Measurements from ENCODE around the gene THUMPD2. TPM values are rescaled to one million over a fixed set of nuclear protein-coding genes. Genes with fewer than 3 reads are reported as not detected.

Gene THUMPD2
- total RNA-seq, 4 donors from 2014 or later: 4.6 to 11.2 (median 8.6) TPM

- no peak overlapping the region for H3K27ac ChIP-seq
- TF ChIP-seq POLR2A (IDR thresholded peaks at IDR 0.05) (no peak), CTCF (IDR thresholded peaks at IDR 0.05 in 4 of 5, conservative IDR thresholded peaks at IDR 0.05 in 1 of 5) (no peak)
These were observed 89.7 kb downstream of the THUMPD2 start for GRCh38 chr2:39689272-39689841.

GRCh38 chr2:39688181-39688580 is 90.9 kb downstream of the THUMPD2 start:
- TF ChIP-seq CTCF (IDR thresholded peaks at IDR 0.05 in 4 of 5, conservative IDR thresholded peaks at IDR 0.05 in 1 of 5) (no peak), POLR2A (IDR thresholded peaks at IDR 0.05) (no peak)

More at GRCh38 chr2:39689272-39689841, 89.7 kb downstream of the THUMPD2 start:
- intact Hi-C loops (cut with DNase I; ENCODE audit: low total_unique reads) (no loop called here), in situ Hi-C loops (cut with MboI; ENCODE audit: low sequenced_read_pairs in 4 of 4) (no loop called here)
- H3K4me3 ChIP-seq: no peak overlapping the region
- no peaks in the 10 kb centered on the region for H3K9me3 ChIP-seq
- ATAC-seq (no peak), DNase-seq (no peak)
- no peaks in the 10 kb centered on the region for H3K27me3 ChIP-seq
- H3K36me3 ChIP-seq: no peaks in the 10 kb centered on the region
- H3K4me1 ChIP-seq: peaks cover 0 to 9% of the 10 kb centered on the region in 2 donors

GRCh38 chr2:39686456-39686855 is 92.6 kb downstream of the THUMPD2 start:
- ATAC-seq: no peak
- DNase-seq: no peak
- Histone ChIP-seq H3K27ac (no peak overlapping the region), H3K4me3 (no peak overlapping the region), H3K27me3 (no peaks in the 10 kb centered on the region), H3K36me3 (no peaks in the 10 kb centered on the region), H3K4me1 (peaks cover 0 to 9% of the 10 kb centered on the region in 2 donors), H3K9me3 (no peaks in the 10 kb centered on the region)
- intact Hi-C loops (cut with DNase I; ENCODE audit: low total_unique reads): no loop called here
- TF ChIP-seq CTCF (IDR thresholded peaks at IDR 0.05 in 4 of 5, conservative IDR thresholded peaks at IDR 0.05 in 1 of 5) (no peak), POLR2A (IDR thresholded peaks at IDR 0.05) (no peak)
- in situ Hi-C loops (cut with MboI; ENCODE audit: low sequenced_read_pairs in 4 of 4): no loop called here

More at GRCh38 chr2:39688181-39688580, 90.9 kb downstream of the THUMPD2 start:
- Histone ChIP-seq H3K4me1 (peaks cover 0 to 9% of the 10 kb centered on the region in 2 donors), H3K27ac (no peak overlapping the region), H3K9me3 (no peaks in the 10 kb centered on the region), H3K4me3 (no peak overlapping the region), H3K27me3 (no peaks in the 10 kb centered on the region), H3K36me3 (no peaks in the 10 kb centered on the region)
- DNase-seq: no peak
- no peak for ATAC-seq
- in situ Hi-C loops (cut with MboI; ENCODE audit: low sequenced_read_pairs in 4 of 4) (no loop called here), intact Hi-C loops (cut with DNase I; ENCODE audit: low total_unique reads) (no loop called here)

Other genes starting within 250 kb of the THUMPD2 start
- gene TMEM178A, start 113.3 kb downstream of the THUMPD2 start, total RNA-seq: under 1 TPM in 1 of 4 donors, not detected in 3; 0.42 TPM

Measured in gastrocnemius medialis (tissue), 4 donors.